ENCODE results near the gene B3GNT5.

- TF ChIP-seq USF2 (CRISPR knock-in tag; IDR thresholded peaks at IDR 0.05): no peak
- TF ChIP-seq SP1 (CRISPR knock-in tag; conservative IDR thresholded peaks at IDR 0.05): no peak
- no peak for TF ChIP-seq JUN (CRISPR knock-in tag; IDR thresholded peaks at IDR 0.05)
- no peak for TF ChIP-seq USF1 (CRISPR knock-in tag; IDR thresholded peaks at IDR 0.05)
- no peak for TF ChIP-seq CTCF (IDR thresholded peaks at IDR 0.05)
- TF ChIP-seq ATF3 (CRISPR knock-in tag; conservative IDR thresholded peaks at IDR 0.05): no peak
- TF ChIP-seq CBFB (CRISPR knock-in tag; IDR thresholded peaks at IDR 0.05; ENCODE audit: low read depth): no peak
- TF ChIP-seq ATF2 (CRISPR knock-in tag; IDR thresholded peaks at IDR 0.05; ENCODE audit: borderline replicate concordance, low read depth): no peak
- TF ChIP-seq NFE2L1 (CRISPR knock-in tag; IDR thresholded peaks at IDR 0.05): no peak
- TF ChIP-seq FOXP4 (CRISPR knock-in tag; IDR thresholded peaks at IDR 0.05): no peak
- no peak for TF ChIP-seq FOXP1 (CRISPR knock-in tag; IDR thresholded peaks at IDR 0.05; ENCODE audit: borderline replicate concordance)
- TF ChIP-seq FOXJ3 (CRISPR knock-in tag; IDR thresholded peaks at IDR 0.05; ENCODE audit: borderline replicate concordance): no peak
- TF ChIP-seq E2F1 (CRISPR knock-in tag; IDR thresholded peaks at IDR 0.05): no peak
These were observed 26.6 kb upstream of the B3GNT5 start for GRCh38 chr3:183226333-183226890.
